ENCODE measurements around the gene GNAZ. TPM values are rescaled to one million over a fixed set of nuclear protein-coding genes. Genes with fewer than 3 reads are reported as not detected.
A peak's percentile ranks its signal among the peaks of the same experiment; 100 is the strongest.

Gene GNAZ
- total and polyA plus RNA-seq, 2 donors (not counting 1 experiment from before 2014, with no cell fraction given): 2.8 to 9.1 TPM

GRCh38 chr22:23137468-23137867, 67.1 kb downstream of the GNAZ start:
- H3K36me3 ChIP-seq (replicated peaks in 1 of 2; ENCODE audit: control extremely low read depth in 1 of 2, control insufficient read depth in 1 of 2, extremely low read depth in 1 of 2, insufficient read depth in 2 of 2, low read length in 1 of 2): no peaks in the 10 kb centered on the region
- no peak overlapping the region for H2AFZ ChIP-seq (ENCODE audit: insufficient read depth, low read depth, low read length, poor library complexity, severe bottlenecking)
- H3K9me3 ChIP-seq (ENCODE audit: control extremely low read depth in 1 of 3, control insufficient read depth in 2 of 3, insufficient read depth in 1 of 3, low read length in 2 of 3): no peaks in the 10 kb centered on the region
- Mint-ChIP-seq H3K4me1 (peaks cover 49% of the 10 kb centered on the region), H3K27ac (peak overlapping the region; percentile 89), H3K4me3 (peak overlapping the region; percentile 65), H3K9me3 (ENCODE audit: insufficient read depth) (no peaks in the 10 kb centered on the region), H3K27me3 (no peaks in the 10 kb centered on the region)
- ATAC-seq (ENCODE audit: low read depth): no peak
- no peak overlapping the region for H3K4me3 ChIP-seq (ENCODE audit: control extremely low read depth in 1 of 5, extremely low read depth in 1 of 5, insufficient read depth in 1 of 5, low read depth in 2 of 5, low read length in 4 of 5)
- DNase-seq: no peak
- H3K9ac ChIP-seq (ENCODE audit: low read length): peak overlapping the region; percentile 14
- peak overlapping the region; percentile 55 for H3K4me2 ChIP-seq (replicated peaks; ENCODE audit: low read depth, low read length, poor library complexity, severe bottlenecking)
- 13% methylated on average over 1 of the region's 3 CpGs for WGBS (ENCODE audit: insufficient coverage)
- ChIA-PET CTCF (interaction anchor here (0.6 to 17.0 kb wide), 11 partner anchors 9 to 323 kb away, joined by 3 to 556 read pairs (median 4); partner anchors contain the start of gene BCR), POLR2A (interaction anchor here (0.7 kb wide), 1 partner anchor 49 kb away, joined by 3 read pairs; no protein-coding TSS in a partner anchor)
- intact Hi-C loops (cut with micrococcal nuclease): loop anchor here (10.0 kb wide), 1 partner anchor 83 kb away; no protein-coding TSS in a partner anchor
- H3K27ac ChIP-seq (ENCODE audit: low read length in 2 of 2): peak overlapping the region; percentile 89 to 91
- H3K27me3 ChIP-seq (replicated peaks in 1 of 4; ENCODE audit: control extremely low read depth in 1 of 4, control insufficient read depth in 3 of 4, insufficient read depth in 4 of 4, low read length in 3 of 4): no peaks in the 10 kb centered on the region
- no peaks in the 10 kb centered on the region for H3K79me2 ChIP-seq (ENCODE audit: control insufficient read depth, insufficient read depth, low read length)
- H3K4me1 ChIP-seq (ENCODE audit: control insufficient read depth in 2 of 2, insufficient read depth in 2 of 2, low read length in 2 of 2): peaks cover 54 to 66% of the 10 kb centered on the region in 2 donors
- no peak for TF ChIP-seq CTCF (IDR thresholded peaks at IDR 0.05)
- TF ChIP-seq EZH2 (IDR thresholded peaks at IDR 0.05; ENCODE audit: borderline replicate concordance, insufficient read depth, low read depth, low read length, poor library complexity, severe bottlenecking): no peak
- H4K20me1 ChIP-seq (ENCODE audit: control insufficient read depth, insufficient read depth, low read length, poor library complexity, severe bottlenecking): no peaks in the 10 kb centered on the region

GRCh38 chr22:23137905-23138561, 67.7 kb downstream of the GNAZ start:
- POLR2A ChIA-PET: interaction anchor here (0.7 kb wide), 3 partner anchors 38 to 976 kb away, joined by 3 to 4 read pairs (median 3); no protein-coding TSS in a partner anchor
- H3K4me1 ChIP-seq (ENCODE audit: control insufficient read depth in 2 of 2, insufficient read depth in 2 of 2, low read length in 2 of 2): peaks cover 59 to 72% of the 10 kb centered on the region in 2 donors
- peak overlapping the region in 1 of 5 experiments; percentile 21 for H3K4me3 ChIP-seq (ENCODE audit: control extremely low read depth in 1 of 5, extremely low read depth in 1 of 5, insufficient read depth in 1 of 5, low read depth in 2 of 5, low read length in 4 of 5)
- H3K79me2 ChIP-seq (ENCODE audit: control insufficient read depth, insufficient read depth, low read length): no peaks in the 10 kb centered on the region
- peak overlapping the region; percentile 16 for H3K9ac ChIP-seq (ENCODE audit: low read length)
- H3K27ac Mint-ChIP-seq: peak overlapping the region; percentile 89
- no peaks in the 10 kb centered on the region for H3K36me3 ChIP-seq (replicated peaks in 1 of 2; ENCODE audit: control extremely low read depth in 1 of 2, control insufficient read depth in 1 of 2, extremely low read depth in 1 of 2, insufficient read depth in 2 of 2, low read length in 1 of 2)
- H4K20me1 ChIP-seq (ENCODE audit: control insufficient read depth, insufficient read depth, low read length, poor library complexity, severe bottlenecking): no peaks in the 10 kb centered on the region
- CTCF ChIA-PET: interaction anchor here (0.6 to 17.0 kb wide), 16 partner anchors 8 to 324 kb away, joined by 3 to 556 read pairs (median 4); partner anchors contain the start of gene BCR
- 0% methylated on average over 3 of the region's 5 CpGs for WGBS (ENCODE audit: insufficient coverage)
- no peak for TF ChIP-seq EZH2 (IDR thresholded peaks at IDR 0.05; ENCODE audit: borderline replicate concordance, insufficient read depth, low read depth, low read length, poor library complexity, severe bottlenecking)
- TF ChIP-seq CTCF (IDR thresholded peaks at IDR 0.05): no peak
- intact Hi-C loops (cut with micrococcal nuclease): loop anchor here (10.0 kb wide), 1 partner anchor 83 kb away; no protein-coding TSS in a partner anchor
- H3K27me3 Mint-ChIP-seq: no peaks in the 10 kb centered on the region
- peak overlapping the region; percentile 89 to 91 for H3K27ac ChIP-seq (ENCODE audit: low read length in 2 of 2)
- H3K4me2 ChIP-seq (replicated peaks; ENCODE audit: low read depth, low read length, poor library complexity, severe bottlenecking): peak overlapping the region; percentile 55
- no peaks in the 10 kb centered on the region for H3K9me3 ChIP-seq (ENCODE audit: control extremely low read depth in 1 of 3, control insufficient read depth in 2 of 3, insufficient read depth in 1 of 3, low read length in 2 of 3)
- no peak overlapping the region for H2AFZ ChIP-seq (ENCODE audit: insufficient read depth, low read depth, low read length, poor library complexity, severe bottlenecking)
- DNase-seq (peak; percentile 89), ATAC-seq (ENCODE audit: low read depth) (peak; percentile 50)
- H3K4me1 Mint-ChIP-seq: peaks cover 54% of the 10 kb centered on the region
- no peaks in the 10 kb centered on the region for H3K9me3 Mint-ChIP-seq (ENCODE audit: insufficient read depth)
- H3K27me3 ChIP-seq (replicated peaks in 1 of 4; ENCODE audit: control extremely low read depth in 1 of 4, control insufficient read depth in 3 of 4, insufficient read depth in 4 of 4, low read length in 3 of 4): no peaks in the 10 kb centered on the region
- peak overlapping the region; percentile 65 for H3K4me3 Mint-ChIP-seq

All from B cell (primary cell).